WTC11 (cell line): Measurements from ENCODE around the gene RYR1. TPM values are rescaled to one million over a fixed set of nuclear protein-coding genes. Genes with fewer than 3 reads are reported as not detected.

Source experiments
- ATAC-seq: fragments of 200-7000 bp; cut with Tn5 transposase; 2 replicates; pipeline ENCODE4 v1.10.0; 2021; ENCODE audit warnings: mild to moderate bottlenecking, moderate library complexity
- CTCF ChIA-PET: fragments of 300-600 bp; sonication (Branson Sonifier 250); formaldehyde crosslinking; loops from one replicate; lab custom pipeline; 2021; ENCODE audit warnings: antibody characterized with exemption; lab: Charles Lee
- POLR2A ChIA-PET: fragments of 350-600 bp; sonication (Branson Sonifier 250); formaldehyde crosslinking; loops from one replicate; lab custom pipeline; 2021; ENCODE audit warnings: antibody characterized with exemption; lab: Charles Lee
- DNase-seq: peaks from one replicate; pipeline ENCODE4 v3.0.0; 2021; ENCODE audit warnings: low spot score
- H3K27ac Mint-ChIP-seq: 2 replicates; pipeline ENCODE4 v1.8.0; 2021; ENCODE audit warnings: mixed read lengths
- H3K27me3 Mint-ChIP-seq: 2 replicates; pipeline ENCODE4 v1.8.0; 2021; ENCODE audit warnings: low read depth, mild to moderate bottlenecking, moderate library complexity, mixed read lengths
- H3K36me3 Mint-ChIP-seq: 2 replicates; pipeline ENCODE4 v1.8.0; 2021; ENCODE audit warnings: mixed read lengths
- H3K4me1 Mint-ChIP-seq: 2 replicates; pipeline ENCODE4 v1.8.0; 2022; ENCODE audit warnings: mixed read lengths
- H3K4me3 Mint-ChIP-seq: 2 replicates; pipeline ENCODE4 v1.8.0; 2021; ENCODE audit warnings: mild to moderate bottlenecking, moderate library complexity, mixed read lengths
- H3K9me3 Mint-ChIP-seq: 2 replicates; pipeline ENCODE4 v1.8.0; 2021; ENCODE audit warnings: mixed read lengths
- CREB1 ChIP-seq: sonication (generic); formaldehyde crosslinking; IDR thresholded peaks from 2 replicates; pipeline ENCODE4 v1.8.0; 2023; ENCODE audit warnings: mild to moderate bottlenecking, missing genetic modification reagents
- CREM ChIP-seq: sonication (generic); formaldehyde crosslinking; IDR thresholded peaks from 2 replicates; pipeline ENCODE4 v1.8.1; 2022; ENCODE audit warnings: mild to moderate bottlenecking, missing genetic modification reagents, moderate library complexity
- ELF4 ChIP-seq: sonication (generic); formaldehyde crosslinking; IDR thresholded peaks from 2 replicates; pipeline ENCODE4 v1.8.1; 2022; ENCODE audit warnings: low read depth, mild to moderate bottlenecking, moderate library complexity, missing genetic modification reagents
- EMX1 ChIP-seq: fragments of 250-450 bp; sonication (Bioruptor Pico); IDR thresholded peaks from 2 replicates; pipeline ENCODE4 v1.8.0; 2021; ENCODE audit warnings: mild to moderate bottlenecking
- GRHL2 ChIP-seq: fragments of 250-450 bp; sonication (Bioruptor Pico); IDR thresholded peaks from 2 replicates; pipeline ENCODE4 v1.8.0; 2022; ENCODE audit warnings: mild to moderate bottlenecking, moderate library complexity; ENCODE audit not compliant: insufficient replicate concordance, severe bottlenecking
- JAZF1 ChIP-seq: fragments of 250-450 bp; sonication (Bioruptor Pico); IDR thresholded peaks from 2 replicates; pipeline ENCODE4 v1.9.0; 2021; ENCODE audit warnings: moderate library complexity, mild to moderate bottlenecking, inconsistent platforms
- NR1H2 ChIP-seq: sonication (generic); formaldehyde crosslinking; IDR thresholded peaks from 2 replicates; pipeline ENCODE4 v1.9.0; 2021; ENCODE audit warnings: mild to moderate bottlenecking, moderate library complexity, missing genetic modification reagents
- RORB ChIP-seq: fragments of 250-450 bp; sonication (Bioruptor Pico); IDR thresholded peaks from 2 replicates; pipeline ENCODE4 v1.9.0; 2021; ENCODE audit warnings: mild to moderate bottlenecking
- SMAD3 ChIP-seq: sonication (generic); formaldehyde crosslinking; IDR thresholded peaks from 2 replicates; pipeline ENCODE4 v1.8.0; 2022; ENCODE audit warnings: missing genetic modification reagents, mild to moderate bottlenecking, borderline replicate concordance
- SP1 ChIP-seq: sonication (generic); formaldehyde crosslinking; conservative IDR thresholded peaks from 2 replicates; pipeline ENCODE4 v1.8.1; 2022; ENCODE audit warnings: missing genetic modification reagents
- TCF7 ChIP-seq: sonication (generic); formaldehyde crosslinking; IDR thresholded peaks from 2 replicates; pipeline ENCODE4 v1.8.0; 2022; ENCODE audit warnings: mild to moderate bottlenecking, low read depth, missing genetic modification reagents, moderate library complexity
- TEAD1 ChIP-seq: sonication (generic); formaldehyde crosslinking; IDR thresholded peaks from 2 replicates; pipeline ENCODE4 v1.8.0; 2022; ENCODE audit warnings: mild to moderate bottlenecking, missing genetic modification reagents
- ZNF138 ChIP-seq: sonication (generic); formaldehyde crosslinking; conservative IDR thresholded peaks from 2 replicates; pipeline ENCODE4 v1.8.1; 2022; ENCODE audit warnings: mild to moderate bottlenecking, moderate library complexity, missing genetic modification reagents
- ZNF232 ChIP-seq: sonication (generic); formaldehyde crosslinking; IDR thresholded peaks from 2 replicates; pipeline ENCODE4 v1.8.0; 2022; ENCODE audit warnings: mild to moderate bottlenecking, missing genetic modification reagents
- ZNF396 ChIP-seq: fragments of 250-450 bp; sonication (Bioruptor Pico); IDR thresholded peaks from 2 replicates; pipeline ENCODE4 v1.8.0; 2021; ENCODE audit warnings: mild to moderate bottlenecking, moderate library complexity, borderline replicate concordance
- ZNF423 ChIP-seq: fragments of 250-450 bp; sonication (Bioruptor Pico); IDR thresholded peaks from 2 replicates; pipeline ENCODE4 v2.1.2; 2022; ENCODE audit warnings: mild to moderate bottlenecking, moderate library complexity
- total RNA-seq: library from RNA; stranded (reverse); gene quantifications from 3 replicates; pipeline ENCODE4 v1.2.3, GENCODE V29; 2021
- TF ChIP-seq, protein P1 (sequence below): sonication (generic); formaldehyde crosslinking; IDR thresholded peaks from 2 replicates; pipeline ENCODE4 v1.8.1; 2023; ENCODE audit warnings: mild to moderate bottlenecking, missing genetic modification reagents, moderate library complexity
- TF ChIP-seq, protein P2 (sequence below): sonication (generic); formaldehyde crosslinking; conservative IDR thresholded peaks from 2 replicates; pipeline ENCODE4 v1.8.1; 2023; ENCODE audit warnings: mild to moderate bottlenecking, low read depth, missing genetic modification reagents, moderate library complexity
- TF ChIP-seq, protein P3 (sequence below): fragments of 250-450 bp; sonication (Bioruptor Pico); IDR thresholded peaks from 2 replicates; pipeline ENCODE4 v1.9.0; 2021; ENCODE audit warnings: mild to moderate bottlenecking
- TF ChIP-seq, protein P4 (sequence below): sonication (generic); formaldehyde crosslinking; IDR thresholded peaks from 2 replicates; pipeline ENCODE4 v1.8.0; 2022; ENCODE audit warnings: mild to moderate bottlenecking, missing genetic modification reagents
- TF ChIP-seq, protein P5 (sequence below): sonication (generic); formaldehyde crosslinking; IDR thresholded peaks from 2 replicates; pipeline ENCODE4 v1.8.0; 2022; ENCODE audit warnings: missing genetic modification reagents
- TF ChIP-seq, protein P6 (sequence below): fragments of 250-450 bp; sonication (Bioruptor Pico); IDR thresholded peaks from 2 replicates; pipeline ENCODE4 v1.8.0; 2021; ENCODE audit warnings: mild to moderate bottlenecking
- TF ChIP-seq, protein P7 (sequence below): sonication (generic); formaldehyde crosslinking; IDR thresholded peaks from 2 replicates; pipeline ENCODE4 v1.8.0; 2022; ENCODE audit warnings: mild to moderate bottlenecking, missing genetic modification reagents

The RYR1 gene
- total RNA-seq, 1 experiment from 2014 or later = 24.2 TPM

DNA sequence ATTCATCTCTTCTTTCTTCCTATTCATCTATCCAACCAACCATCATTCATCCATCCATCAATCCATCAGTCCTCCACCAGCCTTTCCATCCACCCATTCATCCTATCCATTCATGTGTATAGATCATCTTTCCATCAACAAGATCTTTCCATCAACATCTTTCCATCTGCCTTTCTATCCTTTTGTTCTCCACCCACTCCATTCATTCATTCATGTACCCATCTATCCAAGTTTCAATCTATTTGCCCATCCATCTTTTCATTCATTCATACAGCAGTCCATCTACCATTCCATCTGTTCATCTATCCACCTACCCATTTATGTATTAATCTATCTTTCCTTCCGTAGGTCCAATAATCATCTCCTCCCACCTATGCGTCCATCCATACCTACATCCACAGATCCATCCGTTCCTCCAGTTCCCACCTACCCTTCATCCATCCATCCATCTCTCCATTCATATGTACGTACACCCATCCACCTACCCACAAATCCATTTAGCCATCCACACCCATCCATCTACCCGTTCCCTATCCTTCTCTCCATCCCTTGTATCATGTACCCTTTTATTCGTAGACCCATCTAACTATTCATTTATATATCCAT is 53.3 kb downstream of the RYR1 start:
- Mint-ChIP-seq H3K36me3 (peaks cover 49% of the 10 kb centered on the region), H3K4me1 (no peaks in the 10 kb centered on the region), H3K4me3 (no peak overlapping the region), H3K9me3 (peaks cover 13% of the 10 kb centered on the region; the same call in 1 of the 2 replicates), H3K27me3 (no peaks in the 10 kb centered on the region), H3K27ac (no peak overlapping the region)
- CTCF ChIA-PET = no interaction called here
- POLR2A ChIA-PET = no interaction called here
- no peak for TF ChIP-seq ZNF423 (CRISPR knock-in tag)
- no peak for TF ChIP-seq RORB (CRISPR knock-in tag)
- no peak for TF ChIP-seq GRHL2
- no peak for TF ChIP-seq ZNF138 (CRISPR knock-in tag)
- no peak for TF ChIP-seq NR1H2 (CRISPR knock-in tag)
- TF ChIP-seq TCF7 (CRISPR knock-in tag) = no peak
- TF ChIP-seq, protein P1, sequence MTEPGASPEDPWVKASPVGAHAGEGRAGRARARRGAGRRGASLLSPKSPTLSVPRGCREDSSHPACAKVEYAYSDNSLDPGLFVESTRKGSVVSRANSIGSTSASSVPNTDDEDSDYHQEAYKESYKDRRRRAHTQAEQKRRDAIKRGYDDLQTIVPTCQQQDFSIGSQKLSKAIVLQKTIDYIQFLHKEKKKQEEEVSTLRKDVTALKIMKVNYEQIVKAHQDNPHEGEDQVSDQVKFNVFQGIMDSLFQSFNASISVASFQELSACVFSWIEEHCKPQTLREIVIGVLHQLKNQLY (CRISPR knock-in tag) = no peak
- no peak for TF ChIP-seq CREM (CRISPR knock-in tag)
- TF ChIP-seq SP1 (CRISPR knock-in tag) = no peak
- TF ChIP-seq, protein P2, sequence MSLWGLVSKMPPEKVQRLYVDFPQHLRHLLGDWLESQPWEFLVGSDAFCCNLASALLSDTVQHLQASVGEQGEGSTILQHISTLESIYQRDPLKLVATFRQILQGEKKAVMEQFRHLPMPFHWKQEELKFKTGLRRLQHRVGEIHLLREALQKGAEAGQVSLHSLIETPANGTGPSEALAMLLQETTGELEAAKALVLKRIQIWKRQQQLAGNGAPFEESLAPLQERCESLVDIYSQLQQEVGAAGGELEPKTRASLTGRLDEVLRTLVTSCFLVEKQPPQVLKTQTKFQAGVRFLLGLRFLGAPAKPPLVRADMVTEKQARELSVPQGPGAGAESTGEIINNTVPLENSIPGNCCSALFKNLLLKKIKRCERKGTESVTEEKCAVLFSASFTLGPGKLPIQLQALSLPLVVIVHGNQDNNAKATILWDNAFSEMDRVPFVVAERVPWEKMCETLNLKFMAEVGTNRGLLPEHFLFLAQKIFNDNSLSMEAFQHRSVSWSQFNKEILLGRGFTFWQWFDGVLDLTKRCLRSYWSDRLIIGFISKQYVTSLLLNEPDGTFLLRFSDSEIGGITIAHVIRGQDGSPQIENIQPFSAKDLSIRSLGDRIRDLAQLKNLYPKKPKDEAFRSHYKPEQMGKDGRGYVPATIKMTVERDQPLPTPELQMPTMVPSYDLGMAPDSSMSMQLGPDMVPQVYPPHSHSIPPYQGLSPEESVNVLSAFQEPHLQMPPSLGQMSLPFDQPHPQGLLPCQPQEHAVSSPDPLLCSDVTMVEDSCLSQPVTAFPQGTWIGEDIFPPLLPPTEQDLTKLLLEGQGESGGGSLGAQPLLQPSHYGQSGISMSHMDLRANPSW = no peak
- no peak for TF ChIP-seq ELF4 (CRISPR knock-in tag)
- no peak for TF ChIP-seq EMX1 (CRISPR knock-in tag)
- TF ChIP-seq CREB1 = no peak
- TF ChIP-seq, protein P3, sequence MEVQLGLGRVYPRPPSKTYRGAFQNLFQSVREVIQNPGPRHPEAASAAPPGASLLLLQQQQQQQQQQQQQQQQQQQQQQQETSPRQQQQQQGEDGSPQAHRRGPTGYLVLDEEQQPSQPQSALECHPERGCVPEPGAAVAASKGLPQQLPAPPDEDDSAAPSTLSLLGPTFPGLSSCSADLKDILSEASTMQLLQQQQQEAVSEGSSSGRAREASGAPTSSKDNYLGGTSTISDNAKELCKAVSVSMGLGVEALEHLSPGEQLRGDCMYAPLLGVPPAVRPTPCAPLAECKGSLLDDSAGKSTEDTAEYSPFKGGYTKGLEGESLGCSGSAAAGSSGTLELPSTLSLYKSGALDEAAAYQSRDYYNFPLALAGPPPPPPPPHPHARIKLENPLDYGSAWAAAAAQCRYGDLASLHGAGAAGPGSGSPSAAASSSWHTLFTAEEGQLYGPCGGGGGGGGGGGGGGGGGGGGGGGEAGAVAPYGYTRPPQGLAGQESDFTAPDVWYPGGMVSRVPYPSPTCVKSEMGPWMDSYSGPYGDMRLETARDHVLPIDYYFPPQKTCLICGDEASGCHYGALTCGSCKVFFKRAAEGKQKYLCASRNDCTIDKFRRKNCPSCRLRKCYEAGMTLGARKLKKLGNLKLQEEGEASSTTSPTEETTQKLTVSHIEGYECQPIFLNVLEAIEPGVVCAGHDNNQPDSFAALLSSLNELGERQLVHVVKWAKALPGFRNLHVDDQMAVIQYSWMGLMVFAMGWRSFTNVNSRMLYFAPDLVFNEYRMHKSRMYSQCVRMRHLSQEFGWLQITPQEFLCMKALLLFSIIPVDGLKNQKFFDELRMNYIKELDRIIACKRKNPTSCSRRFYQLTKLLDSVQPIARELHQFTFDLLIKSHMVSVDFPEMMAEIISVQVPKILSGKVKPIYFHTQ (CRISPR knock-in tag) = no peak
- TF ChIP-seq, protein P4, sequence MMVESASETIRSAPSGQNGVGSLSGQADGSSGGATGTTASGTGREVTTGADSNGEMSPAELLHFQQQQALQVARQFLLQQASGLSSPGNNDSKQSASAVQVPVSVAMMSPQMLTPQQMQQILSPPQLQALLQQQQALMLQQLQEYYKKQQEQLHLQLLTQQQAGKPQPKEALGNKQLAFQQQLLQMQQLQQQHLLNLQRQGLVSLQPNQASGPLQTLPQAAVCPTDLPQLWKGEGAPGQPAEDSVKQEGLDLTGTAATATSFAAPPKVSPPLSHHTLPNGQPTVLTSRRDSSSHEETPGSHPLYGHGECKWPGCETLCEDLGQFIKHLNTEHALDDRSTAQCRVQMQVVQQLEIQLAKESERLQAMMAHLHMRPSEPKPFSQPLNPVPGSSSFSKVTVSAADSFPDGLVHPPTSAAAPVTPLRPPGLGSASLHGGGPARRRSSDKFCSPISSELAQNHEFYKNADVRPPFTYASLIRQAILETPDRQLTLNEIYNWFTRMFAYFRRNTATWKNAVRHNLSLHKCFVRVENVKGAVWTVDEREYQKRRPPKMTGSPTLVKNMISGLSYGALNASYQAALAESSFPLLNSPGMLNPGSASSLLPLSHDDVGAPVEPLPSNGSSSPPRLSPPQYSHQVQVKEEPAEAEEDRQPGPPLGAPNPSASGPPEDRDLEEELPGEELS (CRISPR knock-in tag) = no peak
- no peak for TF ChIP-seq JAZF1 (CRISPR knock-in tag)
- TF ChIP-seq SMAD3 = no peak
- DNase-seq = no peak
- no peak for ATAC-seq

DNA sequence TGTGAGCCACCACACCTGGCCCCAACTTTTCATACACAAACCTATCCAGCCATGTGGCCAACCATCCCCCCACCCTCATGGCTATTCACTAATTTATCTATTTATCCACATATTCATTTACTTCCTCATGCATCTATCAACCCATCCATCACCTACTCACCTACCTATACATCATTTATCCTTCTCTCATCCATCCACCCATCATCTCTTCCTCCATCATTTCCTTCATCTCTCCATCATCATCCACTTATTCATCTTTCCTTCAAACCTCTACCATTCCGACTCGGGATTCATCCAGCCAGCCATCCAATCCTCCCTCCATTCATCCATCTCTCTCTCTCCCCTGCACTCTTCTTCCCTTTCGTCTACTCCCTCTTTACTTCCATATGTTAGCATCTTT is 54.6 kb downstream of the RYR1 start:
- DNase-seq = no peak
- H3K4me1 Mint-ChIP-seq = no peaks in the 10 kb centered on the region
- peaks cover 13% of the 10 kb centered on the region; the same call in 1 of the 2 replicates for H3K9me3 Mint-ChIP-seq
- no peak overlapping the region for H3K27ac Mint-ChIP-seq
- H3K4me3 Mint-ChIP-seq = no peak overlapping the region
- no peaks in the 10 kb centered on the region for H3K27me3 Mint-ChIP-seq
- peaks cover 48% of the 10 kb centered on the region for H3K36me3 Mint-ChIP-seq
- no peak for ATAC-seq
- ChIA-PET CTCF (no interaction called here), POLR2A (no interaction called here)
- TF ChIP-seq ZNF232 (CRISPR knock-in tag) (no peak), TEAD1 (no peak), ZNF396 (CRISPR knock-in tag) (no peak)
- TF ChIP-seq, protein P5, sequence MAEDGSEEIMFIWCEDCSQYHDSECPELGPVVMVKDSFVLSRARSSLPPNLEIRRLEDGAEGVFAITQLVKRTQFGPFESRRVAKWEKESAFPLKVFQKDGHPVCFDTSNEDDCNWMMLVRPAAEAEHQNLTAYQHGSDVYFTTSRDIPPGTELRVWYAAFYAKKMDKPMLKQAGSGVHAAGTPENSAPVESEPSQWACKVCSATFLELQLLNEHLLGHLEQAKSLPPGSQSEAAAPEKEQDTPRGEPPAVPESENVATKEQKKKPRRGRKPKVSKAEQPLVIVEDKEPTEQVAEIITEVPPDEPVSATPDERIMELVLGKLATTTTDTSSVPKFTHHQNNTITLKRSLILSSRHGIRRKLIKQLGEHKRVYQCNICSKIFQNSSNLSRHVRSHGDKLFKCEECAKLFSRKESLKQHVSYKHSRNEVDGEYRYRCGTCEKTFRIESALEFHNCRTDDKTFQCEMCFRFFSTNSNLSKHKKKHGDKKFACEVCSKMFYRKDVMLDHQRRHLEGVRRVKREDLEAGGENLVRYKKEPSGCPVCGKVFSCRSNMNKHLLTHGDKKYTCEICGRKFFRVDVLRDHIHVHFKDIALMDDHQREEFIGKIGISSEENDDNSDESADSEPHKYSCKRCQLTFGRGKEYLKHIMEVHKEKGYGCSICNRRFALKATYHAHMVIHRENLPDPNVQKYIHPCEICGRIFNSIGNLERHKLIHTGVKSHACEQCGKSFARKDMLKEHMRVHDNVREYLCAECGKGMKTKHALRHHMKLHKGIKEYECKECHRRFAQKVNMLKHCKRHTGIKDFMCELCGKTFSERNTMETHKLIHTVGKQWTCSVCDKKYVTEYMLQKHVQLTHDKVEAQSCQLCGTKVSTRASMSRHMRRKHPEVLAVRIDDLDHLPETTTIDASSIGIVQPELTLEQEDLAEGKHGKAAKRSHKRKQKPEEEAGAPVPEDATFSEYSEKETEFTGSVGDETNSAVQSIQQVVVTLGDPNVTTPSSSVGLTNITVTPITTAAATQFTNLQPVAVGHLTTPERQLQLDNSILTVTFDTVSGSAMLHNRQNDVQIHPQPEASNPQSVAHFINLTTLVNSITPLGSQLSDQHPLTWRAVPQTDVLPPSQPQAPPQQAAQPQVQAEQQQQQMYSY (CRISPR knock-in tag) = no peak
- TF ChIP-seq, protein P6, sequence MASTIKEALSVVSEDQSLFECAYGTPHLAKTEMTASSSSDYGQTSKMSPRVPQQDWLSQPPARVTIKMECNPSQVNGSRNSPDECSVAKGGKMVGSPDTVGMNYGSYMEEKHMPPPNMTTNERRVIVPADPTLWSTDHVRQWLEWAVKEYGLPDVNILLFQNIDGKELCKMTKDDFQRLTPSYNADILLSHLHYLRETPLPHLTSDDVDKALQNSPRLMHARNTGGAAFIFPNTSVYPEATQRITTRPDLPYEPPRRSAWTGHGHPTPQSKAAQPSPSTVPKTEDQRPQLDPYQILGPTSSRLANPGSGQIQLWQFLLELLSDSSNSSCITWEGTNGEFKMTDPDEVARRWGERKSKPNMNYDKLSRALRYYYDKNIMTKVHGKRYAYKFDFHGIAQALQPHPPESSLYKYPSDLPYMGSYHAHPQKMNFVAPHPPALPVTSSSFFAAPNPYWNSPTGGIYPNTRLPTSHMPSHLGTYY (CRISPR knock-in tag) = no peak
- TF ChIP-seq, protein P7, sequence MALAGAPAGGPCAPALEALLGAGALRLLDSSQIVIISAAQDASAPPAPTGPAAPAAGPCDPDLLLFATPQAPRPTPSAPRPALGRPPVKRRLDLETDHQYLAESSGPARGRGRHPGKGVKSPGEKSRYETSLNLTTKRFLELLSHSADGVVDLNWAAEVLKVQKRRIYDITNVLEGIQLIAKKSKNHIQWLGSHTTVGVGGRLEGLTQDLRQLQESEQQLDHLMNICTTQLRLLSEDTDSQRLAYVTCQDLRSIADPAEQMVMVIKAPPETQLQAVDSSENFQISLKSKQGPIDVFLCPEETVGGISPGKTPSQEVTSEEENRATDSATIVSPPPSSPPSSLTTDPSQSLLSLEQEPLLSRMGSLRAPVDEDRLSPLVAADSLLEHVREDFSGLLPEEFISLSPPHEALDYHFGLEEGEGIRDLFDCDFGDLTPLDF (CRISPR knock-in tag) = no peak
